Measurements from ENCODE around the gene PPP1R15A.

GRCh38 chr19:48906324-48906723 is 34.1 kb downstream of the PPP1R15A start:
- TF ChIP-seq EZH2 (IDR thresholded peaks at IDR 0.05; ENCODE audit: borderline replicate concordance, low read length) = no peak
- no peak for TF ChIP-seq CTCF (IDR thresholded peaks at IDR 0.05; ENCODE audit: low read length)
